ENCODE measurements around the gene PTK6.

Gene PTK6

DNA sequence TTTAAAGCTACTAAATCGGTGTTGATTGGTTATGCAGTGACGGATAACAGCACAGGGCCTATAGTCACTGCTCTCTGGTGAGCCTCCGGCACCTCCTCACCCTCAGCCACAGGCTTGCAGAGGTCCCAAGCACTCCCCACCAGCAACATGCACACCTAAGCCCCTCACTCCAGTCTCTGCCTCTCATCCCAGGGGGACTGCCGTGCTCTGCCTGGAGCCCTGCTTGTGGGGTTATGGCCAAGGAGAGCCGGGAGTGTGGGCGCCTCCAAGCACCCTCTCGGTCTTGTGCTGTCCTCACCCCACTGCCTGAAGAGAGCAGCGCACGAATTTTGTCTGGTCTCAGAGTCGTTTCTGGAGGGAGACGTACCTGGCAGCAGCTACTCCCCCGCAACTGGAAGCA is 31.5 kb downstream of the PTK6 start:
- DNase-seq (ENCODE audit: low spot score): no peak

DNA sequence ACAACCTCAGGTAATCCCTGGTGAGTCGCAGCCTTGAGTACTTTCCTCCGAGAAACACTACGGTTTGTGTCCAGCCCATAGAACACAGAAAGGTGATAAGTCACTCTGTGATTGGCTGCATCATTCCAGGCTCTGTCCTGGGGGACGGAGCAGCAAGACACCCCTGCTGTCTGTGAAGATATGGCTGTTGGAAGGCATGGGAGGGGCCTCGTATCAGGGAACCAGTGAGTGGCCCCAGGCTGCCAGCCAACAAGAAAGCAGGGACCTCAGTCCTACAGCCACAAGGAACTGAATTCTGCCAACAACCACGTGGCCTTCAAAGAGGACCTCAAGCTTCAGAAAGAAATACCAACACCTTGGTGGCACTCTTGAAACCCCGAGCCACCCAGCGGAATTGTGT is 31.9 kb downstream of the PTK6 start:
- DNase-seq (ENCODE audit: low spot score): no peak

DNA sequence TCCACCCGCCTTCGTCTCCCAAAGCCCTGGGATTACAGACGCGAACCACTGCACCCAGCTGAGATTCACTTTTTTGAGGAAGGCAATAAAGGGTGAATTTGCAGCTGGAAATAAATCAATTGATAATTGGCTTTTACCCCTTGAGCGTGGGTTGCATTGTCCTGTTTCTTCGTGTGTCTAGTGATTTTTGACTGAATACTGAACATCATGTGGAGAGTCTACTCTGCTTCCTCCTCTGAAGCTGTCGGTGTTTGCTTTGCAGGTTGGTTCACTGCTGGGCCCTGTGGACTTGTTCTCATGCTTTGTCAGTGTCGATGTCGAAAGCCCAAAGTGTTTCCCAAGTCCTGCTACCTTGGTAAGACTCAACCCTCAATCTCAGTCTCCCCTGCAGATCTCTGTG is 32.5 kb downstream of the PTK6 start:
- no peak for DNase-seq (ENCODE audit: low spot score)

DNA sequence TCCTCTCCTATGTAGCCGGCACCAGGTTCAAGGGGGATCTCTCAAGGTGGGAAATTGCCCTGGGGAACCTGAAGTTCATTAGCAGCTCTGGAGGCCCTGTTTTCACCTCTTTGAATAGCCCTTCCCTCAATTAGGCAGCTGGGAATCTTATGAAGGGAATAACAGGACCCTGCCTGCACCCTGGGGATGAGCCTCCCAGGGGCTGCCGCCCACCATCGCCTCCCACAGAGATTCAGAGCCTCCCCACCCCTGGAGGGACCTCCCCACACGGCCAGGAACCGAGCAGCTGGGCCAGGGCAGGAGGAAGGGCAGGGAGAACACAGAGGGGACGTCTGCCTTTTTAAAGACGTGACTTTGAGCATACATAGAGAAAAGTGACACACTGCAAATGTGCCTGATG is 33.7 kb downstream of the PTK6 start:
- no peak for DNase-seq (ENCODE audit: low spot score)

DNA sequence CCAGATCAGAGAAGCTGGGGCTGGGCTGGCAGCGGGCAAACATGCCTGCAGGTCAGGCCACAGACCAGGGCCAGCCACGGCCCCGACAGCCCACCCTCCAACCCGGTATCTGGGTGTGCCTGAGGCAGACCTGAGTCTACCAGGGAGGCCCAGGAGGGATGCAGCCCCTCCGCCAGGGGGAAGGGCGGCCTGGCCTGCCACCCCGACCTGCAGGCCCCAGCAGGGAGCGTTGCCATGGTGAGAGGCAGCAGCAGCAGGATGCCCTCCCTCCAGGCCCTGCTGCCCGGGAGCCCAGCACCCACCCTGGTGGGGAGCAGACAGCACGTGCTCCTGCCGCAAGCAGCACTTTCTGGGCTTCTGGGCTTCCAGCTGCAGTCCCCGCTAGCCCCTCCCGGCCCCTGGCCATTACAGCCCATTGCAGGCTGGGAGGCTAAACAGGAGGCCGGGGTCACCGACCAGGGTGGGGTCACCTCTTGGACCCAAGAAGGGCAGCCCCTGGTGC is 34.5 kb downstream of the PTK6 start:
- no peak for DNase-seq (ENCODE audit: low spot score)

DNA sequence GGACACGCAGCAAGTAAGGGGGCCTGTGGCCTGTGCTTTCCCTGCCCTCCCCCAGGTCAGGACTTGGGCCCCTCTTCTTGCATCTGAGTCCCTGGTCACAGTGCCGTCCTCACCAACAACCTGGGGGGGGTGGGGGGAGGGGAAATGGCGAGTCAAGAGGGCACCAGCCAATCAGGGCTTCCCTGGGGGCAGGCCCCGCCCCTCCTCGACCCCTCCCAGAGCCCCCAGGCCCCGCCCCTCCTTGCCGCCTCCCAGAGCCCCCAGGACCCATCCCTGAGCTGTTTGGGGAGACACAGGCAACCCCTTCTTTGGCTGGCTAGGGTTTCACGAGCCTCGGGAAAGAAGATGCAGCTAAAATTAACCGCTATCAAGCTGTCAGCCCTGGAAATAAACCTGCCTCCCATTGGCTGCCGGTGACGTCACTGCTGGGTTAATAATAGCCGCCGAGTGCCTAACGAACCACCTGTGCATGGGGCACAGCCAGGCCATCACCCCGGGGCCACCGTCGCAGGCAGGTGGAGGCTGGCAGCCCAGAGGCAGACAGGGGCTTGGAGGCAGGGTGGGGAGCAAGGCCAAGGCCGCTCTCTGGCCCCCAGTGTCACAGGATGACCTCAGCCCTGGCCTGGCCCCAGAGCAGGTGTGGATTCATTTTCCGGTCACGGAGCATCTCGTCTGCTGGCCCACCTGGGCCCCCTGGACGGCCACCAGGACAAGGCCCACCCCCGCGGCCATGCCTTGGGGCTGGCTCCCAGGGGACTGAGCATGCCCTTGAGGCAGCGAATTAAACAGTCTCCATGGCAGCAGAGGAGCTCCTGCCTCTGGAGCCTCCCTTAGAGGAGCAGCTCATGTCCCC is 35.1 kb downstream of the PTK6 start:
- no peak for DNase-seq (ENCODE audit: low spot score)

DNA sequence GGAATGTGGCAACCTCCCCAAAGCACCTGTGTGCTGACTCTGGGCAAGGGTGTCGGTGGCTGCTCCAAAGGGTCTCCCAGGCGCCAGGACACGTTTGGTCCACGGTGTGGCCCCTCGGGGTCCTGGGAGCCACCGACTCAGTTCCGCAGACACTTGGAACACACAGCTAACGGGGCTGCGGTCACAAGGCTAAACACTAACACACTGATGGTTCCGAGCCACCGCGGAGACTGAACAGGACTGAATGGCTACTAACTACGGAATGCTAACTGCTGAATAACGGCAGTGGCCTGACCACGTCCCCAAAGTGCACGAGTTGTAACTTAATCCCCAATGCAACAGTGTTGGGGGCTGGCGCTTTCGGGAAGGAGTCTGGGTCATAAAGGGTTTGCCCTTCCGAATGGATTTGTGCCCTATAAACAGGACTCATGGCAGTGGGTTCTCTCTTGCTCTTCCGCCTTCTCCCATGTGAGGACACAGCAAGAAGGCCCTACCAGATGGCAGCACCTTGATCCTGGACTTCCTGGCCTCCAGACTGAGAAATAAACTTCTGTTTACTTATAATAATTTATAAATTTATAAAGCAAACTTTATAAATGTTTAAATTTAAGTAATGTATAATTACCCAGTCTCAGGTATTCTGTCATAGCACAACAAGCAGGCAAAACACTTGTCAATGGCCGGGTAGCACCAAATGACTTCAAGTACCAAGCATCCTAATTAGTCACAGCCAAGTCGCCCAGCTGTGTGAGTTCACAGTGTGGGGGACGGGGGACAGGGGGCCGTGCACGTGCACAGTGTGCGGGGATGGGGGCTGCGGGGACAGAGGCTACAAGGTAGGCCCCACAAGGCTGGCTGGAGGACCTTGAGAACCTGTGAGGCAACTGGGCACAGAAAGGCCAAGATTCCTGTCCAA is 36.0 kb downstream of the PTK6 start:
- DNase-seq (ENCODE audit: low spot score): no peak

DNA sequence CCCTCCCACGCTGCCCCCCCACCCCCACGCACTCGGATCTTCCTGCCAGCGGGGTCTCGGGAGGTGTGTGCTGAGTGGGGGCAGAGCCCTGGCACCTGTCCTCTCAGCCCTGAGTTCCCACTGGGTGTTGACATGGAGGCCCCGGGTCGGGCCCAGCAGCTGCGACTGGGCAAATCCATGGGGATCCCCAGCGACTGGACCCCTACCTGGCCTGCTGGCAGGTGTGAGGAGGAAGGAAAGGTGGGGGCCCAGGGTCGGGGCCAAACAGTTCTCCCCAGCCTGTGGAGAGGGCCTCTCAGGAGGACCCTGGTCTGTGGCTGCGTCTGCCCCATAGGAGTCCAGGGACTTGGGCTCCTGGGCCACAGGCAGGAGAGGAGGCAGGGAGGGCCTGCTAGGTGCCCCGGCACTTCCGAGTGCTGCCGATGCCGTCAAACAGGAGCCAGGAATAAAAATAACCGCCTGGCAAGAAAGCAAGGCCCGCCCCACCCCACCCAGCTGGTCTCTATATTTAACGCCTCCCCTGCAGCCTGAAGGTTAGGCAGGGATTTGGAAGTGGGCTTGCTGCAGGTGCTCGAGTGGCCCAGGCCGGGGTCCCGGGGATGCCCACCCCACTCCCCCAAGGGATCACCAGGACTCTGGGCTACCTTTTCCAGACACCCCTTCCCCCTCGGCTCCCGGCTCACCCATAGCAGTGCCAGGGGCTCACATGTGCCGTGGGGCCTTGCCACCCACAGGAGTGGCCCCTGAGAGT is 36.9 kb downstream of the PTK6 start:
- no peak for DNase-seq (ENCODE audit: low spot score)

DNA sequence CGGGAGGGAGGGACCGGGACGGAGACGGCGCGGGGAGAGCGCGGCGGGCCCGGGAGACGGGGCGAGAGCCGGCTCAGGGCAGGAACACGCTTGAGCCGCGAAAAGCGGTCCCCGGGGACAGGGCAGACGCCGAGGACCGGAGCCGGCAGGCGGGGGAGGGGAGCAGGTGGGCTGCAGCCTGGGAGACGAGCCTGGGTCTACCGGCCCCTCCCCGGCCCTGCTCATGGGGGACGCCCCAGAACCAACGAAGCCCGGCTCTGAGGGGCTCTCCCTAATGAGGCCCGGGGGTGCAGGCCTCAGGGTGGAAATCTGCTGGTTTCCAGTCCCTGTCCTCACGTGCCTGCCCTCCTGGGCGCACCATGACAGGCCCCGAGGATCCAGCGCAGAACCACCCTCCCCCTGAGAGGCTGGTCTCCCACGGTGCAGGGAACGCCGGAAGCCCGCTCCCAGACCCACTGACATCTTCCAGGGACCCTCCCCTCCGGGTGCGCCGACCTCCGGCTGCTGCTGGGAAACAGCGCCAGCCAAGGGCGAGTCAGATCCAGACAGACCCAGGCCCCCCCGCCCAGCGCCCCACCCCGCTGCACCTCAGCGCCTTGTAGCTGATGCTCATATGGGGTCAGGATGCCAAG is 37.7 kb downstream of the PTK6 start:
- DNase-seq (ENCODE audit: low spot score): no peak

DNA sequence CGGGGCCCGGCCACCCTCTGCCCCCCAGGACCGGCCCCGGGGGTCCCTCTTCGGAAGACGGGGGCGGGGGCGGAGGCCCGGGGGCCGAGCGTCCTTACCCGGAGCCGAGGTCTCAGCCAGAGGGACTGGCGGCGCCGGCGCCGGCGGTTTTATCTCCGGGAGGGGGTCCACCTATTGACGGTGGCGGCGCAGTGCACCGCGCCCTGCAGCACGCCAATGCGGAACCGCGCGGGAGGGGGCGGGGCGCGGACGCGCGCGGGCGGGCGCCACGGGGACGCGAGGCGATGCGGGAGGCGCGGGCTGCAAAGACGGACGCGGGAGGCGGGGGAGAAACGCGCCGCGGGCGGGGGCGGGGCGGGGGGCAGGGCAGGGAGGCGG is 38.2 kb downstream of the PTK6 start, which contains the start of gene EEF1A2:
Gene EEF1A2 (minus strand): TSS at position 124 of the 378 bp plus-strand sequence. CDS start 1,320 bp downstream, outside the sequence.
- no peak for DNase-seq (ENCODE audit: low spot score)

DNA sequence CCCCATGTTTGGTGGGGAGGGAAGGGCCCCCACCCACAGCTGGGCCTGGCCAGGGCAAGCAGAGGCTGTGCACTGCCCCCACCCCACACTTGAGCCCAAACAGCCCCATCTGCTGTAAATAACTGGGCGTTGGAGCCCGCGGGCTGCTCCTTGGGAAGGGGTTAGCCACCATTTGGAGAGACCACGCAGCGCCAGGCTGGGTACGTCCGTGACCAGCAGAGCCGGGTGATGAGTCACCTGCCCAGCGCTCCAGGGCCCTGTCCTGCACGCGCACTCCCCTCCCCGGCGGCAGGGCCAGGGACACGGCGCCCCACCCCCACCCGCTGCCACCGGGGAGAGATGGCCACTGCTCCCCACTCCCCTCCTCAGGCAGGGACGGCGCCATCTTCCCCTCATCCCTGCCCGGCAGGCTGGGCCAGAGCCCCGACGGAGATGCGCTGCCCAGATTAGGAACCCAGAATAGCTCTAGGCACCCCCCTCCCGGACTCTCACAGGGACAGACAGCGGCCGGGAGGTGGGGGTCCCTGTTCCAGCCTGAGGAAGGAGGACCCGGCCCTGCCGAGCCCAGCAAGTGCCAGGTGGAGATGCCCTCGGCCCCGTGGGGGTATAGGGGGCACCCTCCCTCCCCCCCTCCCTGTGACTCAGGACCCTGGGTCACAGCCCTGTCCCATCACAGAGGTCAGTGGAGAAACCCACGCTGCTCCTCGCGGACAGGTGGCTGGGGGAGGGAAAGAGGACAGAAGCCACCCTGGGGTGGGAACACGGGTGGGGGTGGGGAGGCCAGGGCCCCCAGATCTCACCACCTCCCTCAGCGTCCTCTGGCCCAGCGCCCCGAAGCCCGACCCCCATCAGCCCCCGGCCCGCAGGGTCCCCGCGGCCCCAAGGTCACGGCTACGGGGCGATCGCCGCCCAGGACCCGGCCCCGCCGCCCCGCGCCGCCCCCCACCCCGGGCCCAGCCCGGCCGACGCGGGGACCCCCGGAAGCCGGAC is 38.9 kb downstream of the PTK6 start:
- no peak for DNase-seq (ENCODE audit: low spot score)

DNA sequence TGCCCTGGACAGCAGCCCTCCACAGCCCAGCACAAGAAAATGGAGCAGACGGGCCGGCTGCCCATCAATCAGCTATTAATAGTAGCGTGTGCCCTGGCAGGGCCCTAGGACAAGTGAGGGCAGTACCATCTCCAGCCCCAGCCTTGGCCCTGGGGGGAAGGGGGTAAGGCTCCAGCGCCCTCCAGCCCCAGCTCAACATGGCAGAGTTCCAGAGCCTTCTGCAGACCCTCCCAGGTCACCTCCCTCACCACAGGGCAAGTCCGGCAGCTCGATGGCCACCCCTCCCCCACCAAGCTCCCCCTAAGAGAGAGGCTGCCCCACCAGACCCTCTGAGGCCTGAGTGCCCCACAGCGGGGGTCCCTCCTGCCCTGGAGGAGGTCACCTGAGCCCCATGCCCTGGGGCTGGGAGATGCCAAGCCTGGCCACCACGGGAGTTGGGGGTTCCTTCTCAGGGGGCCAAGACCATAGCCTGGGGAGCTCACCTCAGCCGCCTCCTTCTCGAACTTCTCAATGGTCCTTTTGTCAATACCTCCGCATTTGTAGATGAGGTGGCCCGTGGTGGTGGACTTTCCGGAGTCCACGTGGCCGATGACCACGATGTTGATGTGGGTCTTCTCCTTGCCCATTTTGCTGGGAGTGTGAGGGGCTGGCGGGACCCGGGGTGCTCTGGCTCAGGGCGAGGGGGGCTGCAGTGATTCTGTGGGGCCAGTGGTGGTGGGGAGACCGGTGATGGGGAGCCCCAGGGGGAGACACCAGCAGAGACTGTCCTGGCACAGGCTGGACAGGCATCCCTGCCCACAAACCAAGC is 39.8 kb downstream of the PTK6 start:
- DNase-seq (ENCODE audit: low spot score): no peak

DNA sequence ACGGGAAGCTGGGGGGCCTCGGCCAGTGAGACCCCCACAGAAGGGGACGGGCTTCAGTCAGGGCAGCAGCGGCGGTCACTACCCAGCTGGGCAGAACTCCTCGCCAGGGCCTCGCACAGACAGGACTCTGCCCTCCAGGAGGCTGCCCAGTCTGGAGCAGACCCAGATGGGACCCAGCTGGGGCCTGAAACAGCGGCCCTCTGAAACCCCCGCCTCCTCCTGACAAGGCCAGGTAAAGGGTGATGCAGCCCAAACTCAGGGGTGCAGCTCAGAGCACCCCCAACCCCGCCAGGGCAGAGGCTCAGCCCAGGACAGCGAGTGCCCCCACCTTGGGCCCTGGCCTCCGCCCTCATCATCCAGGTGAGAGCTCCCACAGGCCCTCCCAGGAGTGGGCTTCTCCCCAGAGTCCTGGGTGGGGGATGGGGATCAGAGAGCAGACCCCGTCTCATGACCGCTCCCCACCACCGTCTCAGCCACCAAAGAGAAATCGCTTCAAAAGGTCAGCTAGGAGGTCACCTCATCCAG is 40.5 kb downstream of the PTK6 start:
- no peak for DNase-seq (ENCODE audit: low spot score)

DNA sequence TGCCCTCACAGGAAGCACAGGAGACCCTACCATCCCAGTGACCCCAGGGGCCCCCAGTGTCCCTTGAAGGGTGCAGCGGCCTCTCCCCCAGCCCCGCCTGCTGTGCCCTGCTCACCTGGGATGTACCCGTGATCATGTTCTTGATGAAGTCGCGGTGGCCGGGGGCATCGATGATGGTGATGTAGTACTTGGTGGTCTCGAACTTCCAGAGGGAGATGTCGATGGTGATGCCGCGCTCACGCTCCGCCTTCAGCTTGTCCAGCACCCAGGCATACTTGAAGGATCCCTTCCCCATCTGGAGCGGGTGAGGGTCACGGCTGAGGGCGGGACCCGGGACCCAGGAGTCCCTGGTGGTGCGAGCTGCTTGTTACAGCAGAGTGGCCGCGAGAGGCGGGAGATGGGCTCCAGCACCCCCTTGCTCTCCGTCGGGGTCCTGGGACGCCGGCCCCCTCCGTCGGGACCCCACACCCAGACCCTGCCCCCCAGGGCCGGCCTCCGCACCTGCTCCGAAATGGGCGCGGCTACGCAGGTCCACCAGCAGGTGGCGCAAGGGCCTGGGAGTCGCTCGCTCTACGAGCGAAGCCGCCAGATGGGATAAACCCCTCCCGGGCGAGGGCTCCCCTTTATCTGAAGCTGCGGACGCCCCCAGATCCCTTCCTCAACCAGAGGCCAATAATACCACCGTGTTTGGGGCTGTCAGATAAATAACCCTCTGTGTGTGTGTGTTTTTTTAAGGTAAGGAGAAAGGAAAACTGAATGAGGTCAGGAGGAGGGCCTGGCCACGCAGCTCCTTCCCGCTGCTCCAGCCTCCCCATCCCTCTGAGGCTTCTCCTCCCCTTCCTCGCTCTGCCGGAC is 41.2 kb downstream of the PTK6 start:
- peak; percentile 60 for DNase-seq (ENCODE audit: low spot score)

DNA sequence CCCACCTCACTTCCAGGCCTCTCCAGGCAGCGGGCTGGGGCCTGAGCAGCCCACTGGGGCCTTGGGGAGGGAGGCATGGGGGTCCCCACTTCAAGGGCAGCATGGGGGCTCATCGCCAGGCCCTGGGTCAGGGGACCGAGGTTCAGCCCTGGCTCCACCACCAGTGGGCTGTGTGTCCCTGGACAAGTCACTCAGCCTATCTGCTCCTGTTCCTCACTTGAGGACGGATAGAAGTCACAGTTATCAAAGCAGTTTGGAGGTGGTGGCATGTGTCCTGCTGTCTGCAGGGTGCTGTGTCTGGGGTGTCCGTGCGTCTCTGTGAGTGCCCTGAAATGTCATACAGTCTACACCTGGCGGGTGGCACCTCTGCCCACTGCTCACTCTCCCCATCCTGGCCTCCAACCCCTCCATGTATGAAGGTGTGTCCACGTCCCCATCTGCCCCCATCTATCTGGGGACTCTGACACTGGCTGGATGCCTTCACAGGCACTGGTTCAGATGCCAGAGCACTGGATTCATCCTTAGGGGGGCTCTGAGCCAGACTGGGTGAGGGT is 41.9 kb downstream of the PTK6 start:
- DNase-seq (ENCODE audit: low spot score): no peak

DNA sequence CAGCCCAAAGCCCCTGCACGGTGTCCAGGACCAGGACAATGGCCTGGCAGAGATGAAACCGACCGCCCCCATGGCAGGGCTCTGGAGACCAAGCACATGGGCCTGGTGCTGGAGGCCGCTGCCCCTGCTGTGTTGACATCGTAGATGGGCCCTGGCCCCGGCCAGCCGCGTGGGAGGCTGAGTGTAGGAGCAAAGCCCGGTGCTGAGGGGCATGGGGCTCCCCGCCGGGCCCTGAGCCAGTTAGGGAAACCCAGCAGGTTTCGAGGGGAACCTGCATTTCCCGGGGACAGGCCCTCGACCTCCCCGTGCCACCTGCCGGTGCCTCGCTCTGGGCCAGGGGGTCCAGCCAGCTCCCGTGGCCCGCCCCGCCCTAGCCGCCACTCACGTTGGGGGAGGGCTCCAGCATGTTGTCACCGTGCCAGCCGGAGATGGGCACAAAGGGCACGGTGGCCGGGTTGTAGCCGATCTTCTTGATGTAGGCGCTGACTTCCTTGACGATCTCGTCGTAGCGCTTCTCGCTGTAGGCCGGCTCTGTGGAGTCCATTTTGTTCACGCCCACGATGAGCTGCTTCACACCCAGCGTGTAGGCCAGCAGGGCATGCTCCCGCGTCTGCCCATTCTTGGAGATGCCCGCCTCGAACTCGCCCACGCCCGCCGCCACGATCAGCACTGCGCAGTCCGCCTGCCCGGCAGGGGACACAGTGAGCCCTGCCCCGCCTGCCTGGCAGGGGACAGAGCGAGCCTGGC is 42.6 kb downstream of the PTK6 start:
- DNase-seq (ENCODE audit: low spot score): no peak

DNA sequence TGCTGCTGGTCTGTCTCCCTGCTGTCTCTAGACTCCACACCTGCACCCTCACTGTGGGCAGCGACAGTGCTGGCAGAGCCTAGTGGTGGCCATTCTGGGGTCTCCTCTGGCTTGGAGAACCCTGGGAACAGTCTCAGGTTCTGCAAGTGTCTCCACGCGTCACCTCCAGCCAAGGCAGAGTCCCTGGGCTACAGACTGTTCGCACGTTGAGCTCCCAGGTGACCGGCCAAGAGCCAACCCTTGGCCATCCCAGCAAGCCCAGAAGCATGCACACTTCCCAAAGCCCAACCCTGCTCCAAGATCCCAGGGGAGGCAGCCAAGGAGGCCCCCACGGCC is 43.1 kb downstream of the PTK6 start:
- no peak for DNase-seq (ENCODE audit: low spot score)

Measured in COLO829 (cell line).